NCI-H460 (cell line): ENCODE results near the gene RLN3. TPM values are rescaled to one million over a fixed set of nuclear protein-coding genes. Genes with fewer than 3 reads are reported as not detected.

ENCODE experiments used
- DNase-seq: peaks from one replicate; pipeline ENCODE4 v3.0.0-alpha.2; 2016; ENCODE audit warnings: low read depth; ENCODE audit errors: extremely low read depth
- total RNA-seq: library from RNA; depleted of rRNA; stranded (reverse); fragments of >200 nt; shearing (Covaris generic); gene quantifications from 2 replicates; pipeline ENCODE4 v1.2.3, GENCODE V29; 2014

Gene RLN3
- total RNA-seq, 1 experiment from 2014 or later: not detected

- DNase-seq: no peak
Observed at GRCh38 chr19:14051980-14052379, 24.0 kb downstream of the RLN3 start.

- DNase-seq: no peak
Observed at GRCh38 chr19:14052470-14052869, 24.5 kb downstream of the RLN3 start.

- no peak for DNase-seq
Observed at GRCh38 chr19:14053032-14053431, 25.1 kb downstream of the RLN3 start.

- no peak for DNase-seq
Observed at GRCh38 chr19:14053500-14053899, 25.6 kb downstream of the RLN3 start.

- no peak for DNase-seq
Observed at GRCh38 chr19:14054099-14054498, 26.2 kb downstream of the RLN3 start.

GRCh38 chr19:14054721-14055120, 26.8 kb downstream of the RLN3 start:
- DNase-seq: no peak

- no peak for DNase-seq
Observed at GRCh38 chr19:14055396-14055795, 27.4 kb downstream of the RLN3 start.

- DNase-seq: no peak
Observed at GRCh38 chr19:14056069-14056666, 28.2 kb downstream of the RLN3 start.

- no peak for DNase-seq
Observed at GRCh38 chr19:14056741-14057356, 28.9 kb downstream of the RLN3 start.

GRCh38 chr19:14058182-14059092, 30.5 kb downstream of the RLN3 start:
- DNase-seq: no peak

GRCh38 chr19:14059093-14059480, 31.1 kb downstream of the RLN3 start:
- DNase-seq: no peak

- no peak for DNase-seq
Observed at GRCh38 chr19:14059652-14060155, 31.8 kb downstream of the RLN3 start.

- DNase-seq: no peak
Observed at GRCh38 chr19:14061081-14061749, 33.3 kb downstream of the RLN3 start.

GRCh38 chr19:14061751-14062557, 34.0 kb downstream of the RLN3 start, which contains the start of gene PALM3:
Gene PALM3, minus strand, starts transcription at chr19:14062076. Its CDS starts 96 bp downstream, at chr19:14061980.
- no peak for DNase-seq

GRCh38 chr19:14062558-14062855, 34.6 kb downstream of the RLN3 start:
- no peak for DNase-seq

GRCh38 chr19:14063105-14063504, 35.2 kb downstream of the RLN3 start:
- DNase-seq: no peak

GRCh38 chr19:14066134-14066533, 38.2 kb downstream of the RLN3 start:
- no peak for DNase-seq

- DNase-seq: no peak
Observed at GRCh38 chr19:14070268-14071050, 42.5 kb downstream of the RLN3 start.

- no peak for DNase-seq
Observed at GRCh38 chr19:14072535-14073260, 44.8 kb downstream of the RLN3 start, which contains the start of gene MISP3. Gene MISP3, plus strand, starts transcription at chr19:14072786. Its CDS starts 524 bp downstream, at chr19:14073310.
